Lower leg skin (tissue), 3 donors: Measurements from ENCODE around the gene MR1.

ENCODE experiments used
- POLR2A ChIP-seq, 2 donors: fragments of 450-650 bp; IDR thresholded peaks; one replicate each; pipeline ENCODE4 v1.6.1; 2016 to 2017; ENCODE audit warnings: antibody characterized with exemption in 2 of 2, mild to moderate bottlenecking in 1 of 2, moderate library complexity in 1 of 2
- TF ChIP-seq, protein P1 (sequence below), 3 donors: fragments of 450-650 bp; IDR thresholded peaks; one replicate each; pipeline ENCODE4 v1.5.1; 2016; ENCODE audit warnings: antibody characterized with exemption in 3 of 3, mild to moderate bottlenecking in 3 of 3, moderate library complexity in 2 of 3

DNA sequence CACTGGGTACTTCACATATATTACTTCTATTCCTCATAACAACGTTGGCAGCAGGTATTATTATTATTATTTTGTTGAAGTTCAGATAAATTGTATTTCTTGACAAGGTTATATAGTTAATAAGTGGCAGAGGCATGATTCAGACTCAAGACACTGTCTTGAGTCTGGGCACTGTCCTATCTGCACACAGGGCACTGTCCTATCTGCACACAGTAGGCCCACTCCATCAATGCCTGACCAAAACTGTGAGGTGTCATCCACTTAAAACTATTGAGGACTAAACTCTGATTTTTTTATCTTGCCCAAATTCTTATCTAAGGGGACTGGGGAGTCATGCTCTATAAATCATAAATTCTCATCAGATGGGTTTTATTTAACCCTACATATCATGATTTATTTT lies 30.9 kb downstream of the MR1 start:
- TF ChIP-seq, protein P1, sequence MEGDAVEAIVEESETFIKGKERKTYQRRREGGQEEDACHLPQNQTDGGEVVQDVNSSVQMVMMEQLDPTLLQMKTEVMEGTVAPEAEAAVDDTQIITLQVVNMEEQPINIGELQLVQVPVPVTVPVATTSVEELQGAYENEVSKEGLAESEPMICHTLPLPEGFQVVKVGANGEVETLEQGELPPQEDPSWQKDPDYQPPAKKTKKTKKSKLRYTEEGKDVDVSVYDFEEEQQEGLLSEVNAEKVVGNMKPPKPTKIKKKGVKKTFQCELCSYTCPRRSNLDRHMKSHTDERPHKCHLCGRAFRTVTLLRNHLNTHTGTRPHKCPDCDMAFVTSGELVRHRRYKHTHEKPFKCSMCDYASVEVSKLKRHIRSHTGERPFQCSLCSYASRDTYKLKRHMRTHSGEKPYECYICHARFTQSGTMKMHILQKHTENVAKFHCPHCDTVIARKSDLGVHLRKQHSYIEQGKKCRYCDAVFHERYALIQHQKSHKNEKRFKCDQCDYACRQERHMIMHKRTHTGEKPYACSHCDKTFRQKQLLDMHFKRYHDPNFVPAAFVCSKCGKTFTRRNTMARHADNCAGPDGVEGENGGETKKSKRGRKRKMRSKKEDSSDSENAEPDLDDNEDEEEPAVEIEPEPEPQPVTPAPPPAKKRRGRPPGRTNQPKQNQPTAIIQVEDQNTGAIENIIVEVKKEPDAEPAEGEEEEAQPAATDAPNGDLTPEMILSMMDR (IDR thresholded peaks at IDR 0.05) = no peak
- no peak for TF ChIP-seq POLR2A (IDR thresholded peaks at IDR 0.05)
